Activated CD4-positive, alpha-beta T cell treated with anti-CD3 and anti-CD28 coated beads, Interleukin-2, amount 50 U/mL, for 16 hours (primary cell): Measurements from ENCODE around the gene LRRC59.

Experiments used
- DNase-seq: peaks from one replicate; pipeline ENCODE4 v3.0.0-alpha.2; 2020

Gene LRRC59

GRCh38 chr17:50360486-50361115, 36.7 kb downstream of the LRRC59 start:
- no peak for DNase-seq

DNA sequence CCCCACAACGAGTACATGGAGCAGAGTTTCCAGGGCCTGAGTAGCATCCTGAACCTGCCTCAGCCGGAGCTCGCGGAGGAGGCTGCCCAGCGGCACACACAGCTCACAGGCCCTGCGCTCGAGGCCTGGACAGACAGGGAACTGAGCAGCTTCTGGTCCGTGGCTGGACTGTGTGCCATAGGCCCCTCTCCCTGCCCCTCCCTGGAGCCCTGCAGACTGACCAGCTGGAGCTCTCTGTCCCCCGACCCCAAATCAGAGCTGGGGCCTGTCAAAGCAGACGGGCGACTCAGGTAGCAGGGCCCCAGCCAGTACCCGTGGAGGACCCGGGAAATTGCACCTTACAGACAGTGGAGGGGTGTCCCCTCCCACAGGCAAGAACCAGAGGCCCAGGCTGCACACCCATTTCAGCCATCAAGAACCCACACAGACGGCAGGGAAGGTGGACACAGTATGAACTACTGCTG, 37.3 kb downstream of the LRRC59 start:
- no peak for DNase-seq

- DNase-seq: no peak
Measured at GRCh38 chr17:50359005-50359699, 38.2 kb downstream of the LRRC59 start.

DNA sequence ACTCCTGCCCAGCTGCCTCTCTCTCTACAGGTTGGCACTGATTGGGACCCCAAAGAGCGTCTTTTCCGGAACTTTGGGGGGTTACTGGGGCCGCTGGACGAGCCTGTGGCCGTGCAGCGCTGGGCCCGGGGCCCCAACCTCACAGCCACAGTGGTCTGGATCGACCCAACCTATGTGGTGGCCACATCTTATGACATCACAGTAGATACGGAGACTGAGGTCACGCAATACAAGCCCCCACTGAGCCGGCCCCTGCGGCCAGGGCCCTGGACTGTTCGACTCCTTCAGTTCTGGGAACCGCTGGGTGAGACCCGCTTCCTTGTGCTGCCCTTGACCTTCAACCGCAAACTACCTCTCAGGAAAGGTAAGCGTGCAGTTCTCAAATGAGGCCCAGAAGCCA, 39.1 kb downstream of the LRRC59 start:
- DNase-seq: no peak

GRCh38 chr17:50356892-50357510, 40.3 kb downstream of the LRRC59 start:
- no peak for DNase-seq

GRCh38 chr17:50356418-50356817, 40.9 kb downstream of the LRRC59 start:
- no peak for DNase-seq

GRCh38 chr17:50355701-50356341, 41.5 kb downstream of the LRRC59 start:
- DNase-seq: no peak

DNA sequence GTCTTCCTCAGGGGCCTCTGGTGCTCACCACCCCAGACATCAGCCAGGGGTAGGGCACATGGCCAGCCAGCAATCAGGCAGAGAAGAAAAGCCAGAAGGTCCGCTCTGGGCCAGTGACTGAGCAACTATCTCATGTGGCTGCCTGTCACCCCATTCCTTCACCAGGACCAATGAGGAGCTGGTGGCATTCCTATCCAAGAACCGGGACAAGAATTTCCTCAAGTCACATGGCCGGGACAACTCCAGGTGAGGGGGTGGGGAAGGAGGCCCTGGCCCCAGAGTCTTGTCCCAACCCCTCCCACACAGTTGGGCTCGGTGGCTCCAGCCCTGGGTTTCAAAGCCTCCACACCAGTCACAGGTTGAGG, 42.0 kb downstream of the LRRC59 start:
- DNase-seq: no peak

DNA sequence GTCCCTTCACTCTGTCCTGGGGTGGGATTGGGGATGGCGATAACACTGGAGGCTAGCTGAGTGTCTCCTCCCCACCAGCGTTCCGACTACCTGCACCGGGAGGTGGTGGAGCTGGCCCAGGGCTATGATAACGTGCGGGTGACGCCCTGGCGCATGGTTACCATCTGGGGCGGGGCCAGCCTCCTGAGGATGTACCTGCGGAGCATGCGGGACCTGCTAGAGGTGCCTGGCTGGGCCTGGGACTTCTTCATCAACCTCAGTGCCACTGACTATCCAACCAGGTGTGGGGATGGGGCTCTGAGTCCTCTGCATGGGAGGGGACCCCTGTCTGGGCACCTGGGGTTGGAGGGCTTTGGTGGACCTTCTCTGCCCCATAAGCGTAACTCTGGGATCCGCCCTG, 42.5 kb downstream of the LRRC59 start:
- no peak for DNase-seq

- no peak for DNase-seq
Measured at GRCh38 chr17:50354198-50354597, 43.1 kb downstream of the LRRC59 start.

DNA sequence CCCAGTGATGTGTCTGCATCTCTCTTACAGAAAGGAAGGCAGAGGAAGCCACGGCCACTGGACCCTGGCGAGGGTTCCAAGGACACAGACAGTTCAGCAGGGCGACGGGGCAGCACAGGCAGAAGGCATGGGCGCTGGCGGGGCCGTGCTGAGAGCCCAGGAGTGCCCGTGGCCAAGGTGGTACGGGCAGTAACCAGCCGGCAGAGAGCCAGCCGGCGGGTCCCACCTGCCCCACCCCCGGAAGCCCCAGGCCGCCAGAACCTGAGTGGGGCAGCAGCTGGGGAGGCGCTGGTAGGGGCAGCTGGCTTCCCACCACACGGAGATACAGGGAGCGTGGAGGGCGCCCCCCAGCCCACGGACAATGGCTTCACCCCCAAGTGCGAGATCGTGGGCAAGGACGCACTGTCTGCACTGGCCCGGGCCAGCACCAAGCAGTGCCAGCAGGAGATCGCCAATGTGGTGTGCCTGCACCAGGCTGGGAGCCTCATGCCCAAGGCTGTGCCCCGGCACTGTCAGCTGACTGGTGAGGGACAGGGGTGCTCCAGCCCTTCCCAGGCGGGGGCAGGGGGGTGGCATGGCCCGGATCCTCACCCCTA, 43.6 kb downstream of the LRRC59 start:
- no peak for DNase-seq

GRCh38 chr17:50352693-50353599, 44.4 kb downstream of the LRRC59 start:
- no peak for DNase-seq

- no peak for DNase-seq
Measured at GRCh38 chr17:50352072-50352692, 45.1 kb downstream of the LRRC59 start.

DNA sequence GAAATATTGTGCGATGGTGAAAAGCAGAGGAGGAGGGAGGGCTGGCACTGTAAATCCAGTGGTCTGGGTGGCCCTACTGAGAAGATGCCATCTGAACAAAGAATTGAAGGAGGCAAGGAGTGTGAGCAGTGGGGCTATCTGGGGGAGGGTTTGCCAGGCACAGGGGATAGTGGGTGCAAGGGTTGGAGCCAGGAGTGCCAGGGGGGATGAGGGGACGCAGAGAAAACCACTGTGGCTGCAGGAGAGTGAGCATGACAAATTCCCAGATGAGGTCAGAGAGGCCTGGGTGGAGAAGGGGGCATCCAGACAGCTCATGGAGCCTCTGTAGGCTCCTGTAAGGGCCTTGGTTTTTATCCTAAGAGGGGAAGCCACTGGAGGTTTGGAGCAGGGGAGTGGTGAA, 46.6 kb downstream of the LRRC59 start:
- no peak for DNase-seq

DNA sequence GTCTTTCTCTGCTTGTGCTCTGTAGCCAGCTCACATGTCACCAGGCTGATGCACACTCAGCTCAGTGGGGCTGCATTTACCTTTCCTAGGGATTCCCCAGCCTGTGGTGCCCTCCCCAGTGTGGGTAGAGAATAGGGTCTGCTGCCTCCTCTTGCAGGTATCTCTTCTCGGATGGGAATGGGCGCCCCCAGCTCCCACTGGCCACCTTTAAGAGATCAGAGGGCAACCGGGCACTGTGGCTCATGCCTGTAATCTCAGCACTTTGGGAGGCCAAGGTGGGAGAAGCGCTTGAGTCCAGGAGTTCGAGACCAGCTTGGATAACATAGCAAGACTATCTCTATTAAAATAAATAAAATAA, 48.1 kb downstream of the LRRC59 start:
- no peak for DNase-seq

GRCh38 chr17:50348522-50349242, 48.6 kb downstream of the LRRC59 start:
- DNase-seq: no peak

DNA sequence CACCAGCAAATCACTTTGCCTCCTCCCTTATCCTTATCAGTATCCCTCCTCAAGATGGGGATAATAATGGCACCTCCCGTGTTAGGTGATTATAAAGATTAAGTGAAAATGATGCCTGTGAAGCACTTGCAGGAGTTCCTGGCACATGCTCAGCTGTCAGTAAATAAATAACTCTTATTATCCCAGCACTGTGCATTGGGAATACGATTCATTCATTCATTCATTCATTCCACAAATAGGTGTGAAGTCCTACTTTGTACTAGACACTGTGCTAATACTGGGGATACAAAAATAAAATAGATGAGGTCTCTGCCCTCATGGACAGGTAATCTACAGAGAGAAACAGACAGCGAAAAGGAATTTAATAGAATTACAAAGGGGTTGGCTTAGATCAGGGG, 49.4 kb downstream of the LRRC59 start:
- no peak for DNase-seq

DNA sequence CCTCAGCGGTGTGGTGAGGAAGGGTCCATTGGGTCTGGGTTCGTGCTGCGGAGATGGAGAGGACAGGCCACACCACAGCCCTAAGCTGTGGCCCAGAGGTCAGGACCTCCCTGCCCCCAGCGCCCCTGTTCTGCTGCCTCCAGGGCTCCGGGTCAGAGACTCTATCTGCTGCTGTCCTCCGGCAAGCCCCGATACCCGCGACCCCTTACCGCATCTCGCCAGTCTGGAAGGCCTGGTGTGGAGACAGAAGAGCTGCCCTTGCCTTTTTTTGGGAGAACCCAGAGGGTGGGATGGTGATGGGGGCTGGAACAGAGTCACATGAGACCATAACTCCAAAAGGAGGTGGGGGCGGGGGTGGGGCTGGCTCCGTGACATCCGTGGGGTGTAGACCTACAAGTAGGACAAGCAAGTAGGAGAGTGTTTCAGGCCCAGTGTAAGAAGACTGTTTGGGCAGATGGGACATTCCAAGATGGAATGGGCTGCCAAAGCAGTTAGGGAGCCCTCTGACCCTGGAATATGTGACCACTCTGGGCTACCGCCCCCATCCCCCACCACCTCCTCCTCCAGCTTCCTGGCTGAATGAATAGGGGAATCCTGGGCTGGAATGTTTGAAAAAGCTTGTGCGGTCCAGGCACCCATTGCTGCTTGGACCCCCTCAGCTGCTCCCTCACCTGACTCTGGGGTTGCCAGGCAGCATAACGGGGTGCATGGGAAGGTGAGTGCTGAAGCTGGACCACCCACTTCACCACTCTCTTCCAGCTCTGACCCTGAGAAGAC, 50.0 kb downstream of the LRRC59 start:
- DNase-seq: no peak

GRCh38 chr17:50346313-50347116, 50.8 kb downstream of the LRRC59 start:
- peak; percentile 46 for DNase-seq
